Measurements from ENCODE around the gene LY6G6F.

GRCh38 chr6:31711233-31711632 lies 4.6 kb downstream of the LY6G6F start:
- TF ChIP-seq, protein P1, sequence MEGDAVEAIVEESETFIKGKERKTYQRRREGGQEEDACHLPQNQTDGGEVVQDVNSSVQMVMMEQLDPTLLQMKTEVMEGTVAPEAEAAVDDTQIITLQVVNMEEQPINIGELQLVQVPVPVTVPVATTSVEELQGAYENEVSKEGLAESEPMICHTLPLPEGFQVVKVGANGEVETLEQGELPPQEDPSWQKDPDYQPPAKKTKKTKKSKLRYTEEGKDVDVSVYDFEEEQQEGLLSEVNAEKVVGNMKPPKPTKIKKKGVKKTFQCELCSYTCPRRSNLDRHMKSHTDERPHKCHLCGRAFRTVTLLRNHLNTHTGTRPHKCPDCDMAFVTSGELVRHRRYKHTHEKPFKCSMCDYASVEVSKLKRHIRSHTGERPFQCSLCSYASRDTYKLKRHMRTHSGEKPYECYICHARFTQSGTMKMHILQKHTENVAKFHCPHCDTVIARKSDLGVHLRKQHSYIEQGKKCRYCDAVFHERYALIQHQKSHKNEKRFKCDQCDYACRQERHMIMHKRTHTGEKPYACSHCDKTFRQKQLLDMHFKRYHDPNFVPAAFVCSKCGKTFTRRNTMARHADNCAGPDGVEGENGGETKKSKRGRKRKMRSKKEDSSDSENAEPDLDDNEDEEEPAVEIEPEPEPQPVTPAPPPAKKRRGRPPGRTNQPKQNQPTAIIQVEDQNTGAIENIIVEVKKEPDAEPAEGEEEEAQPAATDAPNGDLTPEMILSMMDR (IDR thresholded peaks at IDR 0.05; ENCODE audit: insufficient read depth, low read length, poor library complexity, severe bottlenecking), result no peak
- no peak for TF ChIP-seq EZH2phosphoT487 (conservative IDR thresholded peaks at IDR 0.05; ENCODE audit: low read length)
